Forelimb muscle (tissue), 1 donor: ENCODE measurements around the gene EFEMP2. TPM values are rescaled to one million over a fixed set of nuclear protein-coding genes. Genes with fewer than 3 reads are reported as not detected.

ENCODE experiments used
- DNase-seq: peaks from one replicate; pipeline ENCODE4 v3.0.0-alpha.2; 2013; ENCODE audit warnings: low read depth
- polyA plus RNA-seq: library from polyadenylated mRNA; unstranded; fragments of 120-200 nt; gene quantifications from one replicate; pipeline ENCODE4 v1.2.1, GENCODE V29; 2013; ENCODE audit not compliant: insufficient read length

EFEMP2 gene
- polyA plus RNA-seq, 1 donor: 82.6 TPM

DNA sequence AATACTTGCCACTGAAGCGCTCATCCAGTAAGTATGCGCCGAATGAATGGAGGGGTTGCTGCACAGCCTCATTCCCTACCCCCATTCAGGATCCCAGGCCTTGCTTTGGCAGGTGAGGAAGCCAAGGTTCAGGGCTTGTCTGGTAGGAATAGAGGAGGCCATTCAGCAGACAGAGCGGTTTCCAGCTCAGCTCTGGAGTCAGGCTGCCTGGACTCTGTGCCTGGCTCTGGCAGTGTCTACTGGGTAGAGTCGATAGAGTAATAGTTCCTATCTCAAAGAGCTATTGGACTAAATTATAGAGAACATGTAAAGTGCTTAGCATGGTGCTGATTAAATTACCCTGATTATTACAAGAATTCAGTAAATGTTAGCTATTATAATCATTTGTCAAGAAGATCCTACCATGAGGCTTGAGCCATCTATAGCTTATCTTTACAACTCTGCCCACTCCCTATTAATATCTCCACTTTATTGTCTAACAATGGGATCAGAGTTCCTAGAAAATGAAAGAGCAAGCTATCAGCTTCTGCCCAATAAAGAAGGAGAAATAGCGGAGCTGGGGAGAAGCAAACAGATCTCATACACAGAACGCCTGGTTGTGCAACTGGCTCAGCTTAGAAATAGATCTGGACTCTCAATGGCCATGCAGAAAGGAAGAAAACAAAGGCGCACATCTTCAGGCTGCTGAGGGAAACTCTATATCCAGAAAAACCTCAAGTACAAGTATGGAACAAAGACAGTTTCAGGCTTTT, 45.4 kb downstream of the EFEMP2 start:
- DNase-seq: no peak

DNA sequence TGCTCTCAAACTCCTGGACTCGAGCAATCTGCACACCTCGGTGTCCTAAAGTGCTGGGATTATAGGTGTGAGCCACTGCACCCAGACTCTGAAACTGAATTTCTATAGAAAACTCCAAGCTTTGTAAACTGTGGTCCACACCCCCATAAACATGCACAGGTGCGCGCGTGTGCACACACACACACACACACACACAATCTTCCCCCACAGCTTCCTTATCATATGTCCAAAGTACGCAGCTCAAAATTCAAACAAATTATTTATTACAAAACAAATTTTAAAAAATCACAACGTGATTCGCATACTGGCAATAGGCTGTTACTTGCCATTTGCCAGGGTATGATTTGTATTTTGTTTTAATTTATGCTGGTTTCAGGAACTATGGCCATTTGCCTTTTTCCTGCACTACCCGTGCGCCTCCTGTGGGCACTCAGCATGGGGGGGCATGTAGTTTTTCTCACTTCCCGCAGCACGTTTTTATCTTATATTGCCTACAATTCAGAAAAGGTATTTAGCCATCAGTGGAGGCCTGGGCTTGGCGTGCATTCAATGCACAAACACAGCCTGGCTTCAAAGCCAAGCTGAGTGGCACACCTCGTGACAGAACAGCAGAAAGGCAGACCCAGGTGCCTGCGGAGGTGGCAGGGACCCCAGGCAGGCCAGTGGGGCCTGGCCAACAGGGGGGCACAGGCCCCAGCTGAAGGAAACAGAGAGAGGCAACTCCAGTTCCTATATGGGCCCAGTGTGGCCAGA, 49.6 kb downstream of the EFEMP2 start:
- DNase-seq: no peak

- DNase-seq: no peak
Observed at GRCh38 chr11:65821107-65821506, 51.5 kb downstream of the EFEMP2 start.

- peak; percentile 41 for DNase-seq
Observed at GRCh38 chr11:65817835-65818680, 54.5 kb downstream of the EFEMP2 start.

DNA sequence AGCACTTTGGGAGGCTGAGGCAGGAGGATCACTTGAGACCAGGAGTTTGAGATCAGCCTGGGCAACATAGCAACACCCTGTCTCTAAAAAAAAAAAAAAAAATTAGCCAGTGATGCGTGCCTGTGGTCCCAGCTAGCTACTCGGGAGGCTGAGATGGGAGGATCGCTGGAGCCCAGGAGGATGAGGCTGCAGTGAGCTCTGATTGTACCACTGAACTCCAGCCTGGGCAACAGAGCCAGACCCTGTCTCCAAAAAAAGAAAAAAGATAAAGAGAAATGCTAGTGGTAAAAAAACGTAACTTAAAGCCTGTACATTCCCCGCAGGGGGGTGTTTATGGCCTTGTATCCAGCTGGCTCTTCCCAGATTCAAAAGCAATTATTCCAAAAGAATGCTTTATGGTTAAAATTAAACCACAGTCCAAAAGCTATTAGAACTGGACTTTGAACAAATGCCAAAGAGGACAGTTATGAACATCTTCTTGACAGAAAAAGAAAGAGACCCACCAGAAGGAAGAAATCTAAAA, 55.2 kb downstream of the EFEMP2 start:
- no peak for DNase-seq

DNA sequence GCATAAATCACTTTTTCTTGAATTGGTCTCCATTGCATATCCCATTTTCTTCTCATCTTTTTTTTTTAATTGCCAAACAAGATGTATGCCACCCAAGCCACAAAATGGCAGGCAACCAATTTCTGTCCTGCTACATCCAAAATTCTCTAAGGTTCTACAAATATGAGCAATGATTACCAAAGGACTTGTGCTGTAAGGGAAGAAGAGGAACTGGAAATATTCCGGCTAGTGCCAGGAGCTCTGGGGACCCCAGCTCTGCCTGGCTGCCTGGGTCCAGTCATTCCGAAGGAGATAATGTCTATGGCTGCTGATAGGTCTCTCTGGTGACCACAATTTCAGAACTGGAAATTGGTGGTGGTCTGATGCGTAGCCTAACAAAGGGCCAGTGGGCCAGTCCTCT, 55.9 kb downstream of the EFEMP2 start:
- DNase-seq: no peak

Other genes starting within 250 kb of the EFEMP2 start
- gene SIPA1, start 234.7 kb downstream of the EFEMP2 start, polyA plus RNA-seq: 34.0 TPM
- gene RELA, start 209.9 kb downstream of the EFEMP2 start, polyA plus RNA-seq: 42.1 TPM
- 38.0 TPM for gene KAT5, start 160.5 kb downstream of the EFEMP2 start, polyA plus RNA-seq
- 30.2 TPM for gene RNASEH2C, start 152.0 kb downstream of the EFEMP2 start, polyA plus RNA-seq
- 1.5 TPM for gene AP5B1, start 91.8 kb downstream of the EFEMP2 start, polyA plus RNA-seq
- gene OVOL1, start 85.7 kb downstream of the EFEMP2 start, polyA plus RNA-seq: not detected
- gene SNX32, start 38.8 kb downstream of the EFEMP2 start, polyA plus RNA-seq: 1.8 TPM
- gene CFL1, start 14.6 kb downstream of the EFEMP2 start, polyA plus RNA-seq: 578 TPM
- 43.9 TPM for gene MUS81, start 12.4 kb downstream of the EFEMP2 start, polyA plus RNA-seq
- 1.3 TPM for gene CTSW, start 7.0 kb upstream of the EFEMP2 start, polyA plus RNA-seq
- 55.8 TPM for gene FIBP, start 15.7 kb upstream of the EFEMP2 start, polyA plus RNA-seq
- gene CCDC85B, start 17.9 kb upstream of the EFEMP2 start, polyA plus RNA-seq: 14.7 TPM
- gene FOSL1, start 27.6 kb upstream of the EFEMP2 start, polyA plus RNA-seq: not detected
- 33.1 TPM for gene C11orf68, start 46.3 kb upstream of the EFEMP2 start, polyA plus RNA-seq
- 74.8 TPM for gene DRAP1, start 46.6 kb upstream of the EFEMP2 start, polyA plus RNA-seq
- gene TSGA10IP, start 72.7 kb upstream of the EFEMP2 start, polyA plus RNA-seq: 0.25 TPM
- gene SART1, start 88.9 kb upstream of the EFEMP2 start, polyA plus RNA-seq: 36.2 TPM
- 18.5 TPM for gene EIF1AD, start 129.4 kb upstream of the EFEMP2 start, polyA plus RNA-seq
- gene BANF1, start 129.7 kb upstream of the EFEMP2 start, polyA plus RNA-seq: 218 TPM
- not detected for gene CST6, start 139.2 kb upstream of the EFEMP2 start, polyA plus RNA-seq
- gene CATSPER1, start 153.7 kb upstream of the EFEMP2 start, polyA plus RNA-seq: 0.27 TPM
- gene GAL3ST3, start 176.4 kb upstream of the EFEMP2 start, polyA plus RNA-seq: 0.78 TPM
- gene SF3B2, start 179.6 kb upstream of the EFEMP2 start, polyA plus RNA-seq: 121 TPM
- 28.3 TPM for gene PACS1, start 197.5 kb upstream of the EFEMP2 start, polyA plus RNA-seq